K562 (cell line): ENCODE data around the gene PSMB10. TPM values are rescaled to one million over a fixed set of nuclear protein-coding genes. Genes with fewer than 3 reads are reported as not detected.

Experiments used
- BMI1 ChIP-seq: fragments of 150-350 bp; IDR thresholded peaks from 2 replicates; pipeline ENCODE4 v1.6.1; 2014; ENCODE audit warnings: low read length
- CEBPG ChIP-seq, 3 experiments: fragments of 200-800 bp in 1 of 3; sonication (Bioruptor generic) in 1 of 3; sonication (generic) in 1 of 3; formaldehyde crosslinking in 1 of 3; IDR thresholded peaks in 2 of 3; conservative IDR thresholded peaks in 1 of 3; 2 replicates each; pipeline versions ENCODE4 v1.6.1 to v1.8.0; 2016 to 2022; ENCODE audit warnings: missing compliant biosample characterization in 2 of 3, missing genetic modification characterization in 2 of 3, mild to moderate bottlenecking in 1 of 3, missing genetic modification reagents in 1 of 3
- CREB1 ChIP-seq, 2 experiments: sonication (generic) in 1 of 2; formaldehyde crosslinking in 1 of 2; IDR thresholded peaks; 2 replicates each; pipeline versions ENCODE4 v1.6.1 to v1.8.0; 2012 to 2022; ENCODE audit warnings: inconsistent platforms in 1 of 2, mild to moderate bottlenecking in 1 of 2, missing genetic modification reagents in 1 of 2, moderate library complexity in 1 of 2
- CXXC5 ChIP-seq: fragments of 250-450 bp; sonication (Bioruptor Pico); IDR thresholded peaks from 2 replicates; pipeline ENCODE4 v1.8.0; 2022; ENCODE audit warnings: inconsistent platforms, mild to moderate bottlenecking, moderate library complexity
- HCFC1 ChIP-seq: IDR thresholded peaks from 2 replicates; pipeline ENCODE4 v1.6.1; 2012; ENCODE audit warnings: low read depth, low read length, improper control_type of control experiment
- HDAC8 ChIP-seq: fragments of 450-650 bp; IDR thresholded peaks from 2 replicates; pipeline ENCODE4 v1.6.1; 2016; ENCODE audit warnings: mild to moderate bottlenecking, missing genetic modification characterization, moderate library complexity, missing compliant biosample characterization
- NFIX ChIP-seq: fragments of 250-450 bp; sonication (Bioruptor Pico); IDR thresholded peaks from 2 replicates; pipeline ENCODE4 v1.4.0; 2020; ENCODE audit warnings: low read depth, mild to moderate bottlenecking, moderate library complexity
- NR2C2 ChIP-seq, 2 experiments: fragments of 200-800 bp in 1 of 2; sonication (Bioruptor generic) in 1 of 2; sonication (generic) in 1 of 2; formaldehyde crosslinking in 1 of 2; IDR thresholded peaks; 2 replicates each; pipeline versions ENCODE4 v1.6.1 to v1.8.0; 2016 to 2022; ENCODE audit warnings: mild to moderate bottlenecking in 1 of 2, missing compliant biosample characterization in 1 of 2, missing genetic modification characterization in 1 of 2, missing genetic modification reagents in 1 of 2
- POLR2AphosphoS5 ChIP-seq: IDR thresholded peaks from 2 replicates; pipeline ENCODE4 v1.6.1; 2011; ENCODE audit warnings: mild to moderate bottlenecking, low read depth, low read length, moderate library complexity; ENCODE audit not compliant: control insufficient read depth, insufficient read depth
- TOE1 ChIP-seq, 2 experiments: fragments of 450-650 bp in 1 of 2; sonication (generic) in 1 of 2; formaldehyde crosslinking in 1 of 2; IDR thresholded peaks; 2 replicates each; pipeline versions ENCODE4 v1.7.1 to v1.8.0; 2016 to 2022; ENCODE audit warnings: borderline replicate concordance in 2 of 2, mild to moderate bottlenecking in 2 of 2, antibody characterized with exemption in 1 of 2, inconsistent platforms in 1 of 2, low read depth in 1 of 2, missing genetic modification reagents in 1 of 2, moderate library complexity in 1 of 2
- ZNF780A ChIP-seq: fragments of 250-450 bp; sonication (Bioruptor Pico); IDR thresholded peaks from 2 replicates; pipeline ENCODE4 v1.5.0; 2021; ENCODE audit warnings: mild to moderate bottlenecking
- polyA plus RNA-seq, 8 experiments: library from polyadenylated mRNA; depleted of rRNA in 4 of 8; stranded (reverse) in 5 of 8; unstranded in 3 of 8; fragments of >200 nt; fragmentation: Nextera tagmentation in 2 of 8; fragmentation: Illumina TruSeq in 1 of 8; extraction: Ambion mirVana in 2 of 8; extraction: Trizol in 1 of 8; gene quantifications; 2 replicates each; pipeline versions ENCODE4 v1.2.1 to v1.2.3, GENCODE V29; 2011 to 2014; ENCODE audit warnings: inconsistent platforms in 1 of 8, missing spikeins in 1 of 8
- total RNA-seq, 7 experiments: library from RNA; depleted of rRNA in 6 of 7; stranded (reverse); fragments of >200 nt in 6 of 7; fragmentation: Illumina TruSeq in 2 of 7; extraction: Trizol in 2 of 7; gene quantifications; 2 replicates each; pipeline versions ENCODE4 v1.2.1 to v1.2.3, GENCODE V29; 2011 to 2021; ENCODE audit warnings: low replicate concordance in 1 of 7
- TF ChIP-seq, protein P1 (sequence below): fragments of 450-650 bp; IDR thresholded peaks from 2 replicates; pipeline ENCODE4 v1.6.1; 2016; ENCODE audit warnings: antibody characterized with exemption
- TF ChIP-seq, protein P2 (sequence below): fragments of 200-800 bp; sonication (Bioruptor generic); IDR thresholded peaks from 2 replicates; pipeline ENCODE4 v1.6.1; 2017; ENCODE audit warnings: missing genetic modification characterization, missing compliant biosample characterization
- TF ChIP-seq, protein P3 (sequence below): IDR thresholded peaks from 2 replicates; pipeline ENCODE4 v1.6.1; 2011; ENCODE audit warnings: borderline replicate concordance, low read depth, mild to moderate bottlenecking, moderate library complexity, low read length; ENCODE audit not compliant: insufficient read depth, poor library complexity, severe bottlenecking

The PSMB10 gene
- total and polyA plus RNA-seq, 9 of the 15 experiments (the other 6 are each of a cell fraction or from before 2014, with no cell fraction given), result 11.7 to 105 (median 51.0) TPM

DNA sequence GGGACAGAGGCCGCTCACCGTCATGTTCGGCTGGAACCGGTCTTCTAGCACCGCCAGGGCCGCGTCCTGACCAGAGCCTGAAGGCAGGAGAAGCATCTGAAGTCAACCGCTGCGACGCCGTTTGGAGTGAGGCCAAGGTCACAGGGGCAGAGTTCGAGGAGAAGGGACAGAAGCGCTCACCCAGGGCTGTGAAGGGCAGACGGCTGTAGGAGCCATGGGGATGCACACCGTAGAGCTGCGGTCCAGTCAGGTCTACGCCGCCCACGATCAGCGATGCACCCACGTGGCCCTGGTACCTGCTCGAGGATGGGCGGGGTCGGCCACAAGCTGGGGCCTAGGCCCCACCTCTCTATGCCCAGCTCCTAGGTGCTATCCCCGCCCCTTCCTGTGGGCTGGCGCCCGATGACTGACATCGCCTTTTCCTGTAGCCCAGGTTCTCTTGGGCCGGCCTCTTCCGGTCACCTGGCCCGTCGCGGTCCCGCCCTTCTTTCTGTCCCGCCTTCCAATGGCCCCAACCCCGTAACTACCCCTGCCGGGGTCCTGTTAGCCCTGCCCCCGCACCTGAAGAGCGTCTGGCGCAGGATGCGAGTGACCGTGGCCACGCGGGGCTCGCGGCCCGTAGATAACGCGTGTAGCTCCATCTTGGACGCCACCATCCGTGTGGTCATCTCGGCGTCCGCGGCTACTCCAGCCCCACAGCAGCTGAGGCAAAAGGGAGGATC, 1.1 kb downstream of the PSMB10 start (continued):
- no peak for TF ChIP-seq CEBPG (CRISPR knock-in tag; IDR thresholded peaks at IDR 0.05)
- TF ChIP-seq CEBPG (tag; conservative IDR thresholded peaks at IDR 0.05 in 1 of 2, IDR thresholded peaks at IDR 0.05 in 1 of 2), result no peak
- TF ChIP-seq HCFC1, result no peak; the same call in 1 of the 2 replicates
- peak; percentile 65; the same call in 1 of the 2 replicates for TF ChIP-seq CXXC5 (CRISPR knock-in tag)
- TF ChIP-seq, protein P1, sequence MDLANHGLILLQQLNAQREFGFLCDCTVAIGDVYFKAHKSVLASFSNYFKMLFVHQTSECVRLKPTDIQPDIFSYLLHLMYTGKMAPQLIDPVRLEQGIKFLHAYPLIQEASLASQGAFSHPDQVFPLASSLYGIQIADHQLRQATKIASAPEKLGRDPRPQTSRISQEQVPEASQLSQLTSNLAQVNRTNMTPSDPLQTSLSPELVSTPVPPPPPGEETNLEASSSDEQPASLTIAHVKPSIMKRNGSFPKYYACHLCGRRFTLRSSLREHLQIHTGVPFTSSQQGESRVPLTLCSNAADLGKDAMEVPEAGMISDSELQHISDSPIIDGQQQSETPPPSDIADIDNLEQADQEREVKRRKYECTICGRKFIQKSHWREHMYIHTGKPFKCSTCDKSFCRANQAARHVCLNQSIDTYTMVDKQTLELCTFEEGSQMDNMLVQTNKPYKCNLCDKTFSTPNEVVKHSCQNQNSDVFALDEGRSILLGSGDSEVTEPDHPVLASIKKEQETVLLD, result peak; percentile 51; the same call in 1 of the 2 replicates
- no peak for TF ChIP-seq ZNF780A
- peak; percentile 72 for TF ChIP-seq POLR2AphosphoS5
- TF ChIP-seq CREB1 (IDR thresholded peaks at IDR 0.05), result peak; percentile 34
- TF ChIP-seq CREB1 (CRISPR knock-in tag; IDR thresholded peaks at IDR 0.05), result peak; percentile 47; the same call in 1 of the 2 replicates
- TF ChIP-seq NFIX, result no peak
- TF ChIP-seq BMI1, result no peak
- TF ChIP-seq, protein P2, sequence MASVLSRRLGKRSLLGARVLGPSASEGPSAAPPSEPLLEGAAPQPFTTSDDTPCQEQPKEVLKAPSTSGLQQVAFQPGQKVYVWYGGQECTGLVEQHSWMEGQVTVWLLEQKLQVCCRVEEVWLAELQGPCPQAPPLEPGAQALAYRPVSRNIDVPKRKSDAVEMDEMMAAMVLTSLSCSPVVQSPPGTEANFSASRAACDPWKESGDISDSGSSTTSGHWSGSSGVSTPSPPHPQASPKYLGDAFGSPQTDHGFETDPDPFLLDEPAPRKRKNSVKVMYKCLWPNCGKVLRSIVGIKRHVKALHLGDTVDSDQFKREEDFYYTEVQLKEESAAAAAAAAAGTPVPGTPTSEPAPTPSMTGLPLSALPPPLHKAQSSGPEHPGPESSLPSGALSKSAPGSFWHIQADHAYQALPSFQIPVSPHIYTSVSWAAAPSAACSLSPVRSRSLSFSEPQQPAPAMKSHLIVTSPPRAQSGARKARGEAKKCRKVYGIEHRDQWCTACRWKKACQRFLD, result no peak
- TF ChIP-seq HDAC8 (tag), result no peak
- TF ChIP-seq NR2C2 (CRISPR knock-in tag; IDR thresholded peaks at IDR 0.05), result peak; percentile 50; the same call in 1 of the 2 replicates
- peak; percentile 93 for TF ChIP-seq NR2C2 (tag; IDR thresholded peaks at IDR 0.05)
- TF ChIP-seq, protein P3, sequence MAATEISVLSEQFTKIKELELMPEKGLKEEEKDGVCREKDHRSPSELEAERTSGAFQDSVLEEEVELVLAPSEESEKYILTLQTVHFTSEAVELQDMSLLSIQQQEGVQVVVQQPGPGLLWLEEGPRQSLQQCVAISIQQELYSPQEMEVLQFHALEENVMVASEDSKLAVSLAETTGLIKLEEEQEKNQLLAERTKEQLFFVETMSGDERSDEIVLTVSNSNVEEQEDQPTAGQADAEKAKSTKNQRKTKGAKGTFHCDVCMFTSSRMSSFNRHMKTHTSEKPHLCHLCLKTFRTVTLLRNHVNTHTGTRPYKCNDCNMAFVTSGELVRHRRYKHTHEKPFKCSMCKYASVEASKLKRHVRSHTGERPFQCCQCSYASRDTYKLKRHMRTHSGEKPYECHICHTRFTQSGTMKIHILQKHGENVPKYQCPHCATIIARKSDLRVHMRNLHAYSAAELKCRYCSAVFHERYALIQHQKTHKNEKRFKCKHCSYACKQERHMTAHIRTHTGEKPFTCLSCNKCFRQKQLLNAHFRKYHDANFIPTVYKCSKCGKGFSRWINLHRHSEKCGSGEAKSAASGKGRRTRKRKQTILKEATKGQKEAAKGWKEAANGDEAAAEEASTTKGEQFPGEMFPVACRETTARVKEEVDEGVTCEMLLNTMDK, result no peak
- 0 out of 2 replicates have a peak, but pooled peaks have one; percentile 34 for TF ChIP-seq TOE1 (IDR thresholded peaks at IDR 0.05; ENCODE audit: borderline replicate concordance)
- no peak; the same call in 1 of the 2 replicates for TF ChIP-seq TOE1 (CRISPR knock-in tag; IDR thresholded peaks at IDR 0.05; ENCODE audit: borderline replicate concordance, low read depth)
